HCT116 (cell line): ENCODE results near the gene KCNK3.

Source experiments
- CTCF ChIP-seq, 3 experiments: fragments of 200-600 bp in 1 of 3; sonication (generic) in 1 of 3; IDR thresholded peaks in 2 of 3; conservative IDR thresholded peaks in 1 of 3; 2 replicates each; pipeline ENCODE4 v1.5.1; 2012 to 2017; ENCODE audit warnings: low read depth in 2 of 3, low read length in 2 of 3, antibody characterized with exemption in 1 of 3, borderline replicate concordance in 1 of 3, control low read depth in 1 of 3, mild to moderate bottlenecking in 1 of 3, mixed read lengths in 1 of 3, mixed run types in 1 of 3, moderate library complexity in 1 of 3; ENCODE audit not compliant: insufficient read depth in 1 of 3
- ELF1 ChIP-seq: IDR thresholded peaks from 2 replicates; pipeline ENCODE4 v1.6.1; 2012; ENCODE audit warnings: low read depth, borderline replicate concordance
- EZH2 ChIP-seq: fragments of 200-600 bp; sonication (generic); IDR thresholded peaks from 2 replicates; pipeline ENCODE4 v1.6.1; 2017; ENCODE audit warnings: antibody characterized with exemption, mixed run types
- MAX ChIP-seq: IDR thresholded peaks from 2 replicates; pipeline ENCODE4 v1.6.1; 2012
- RAD21 ChIP-seq: IDR thresholded peaks from 2 replicates; pipeline ENCODE4 v1.6.1; 2012; ENCODE audit warnings: low read depth, mild to moderate bottlenecking
- SIN3A ChIP-seq: IDR thresholded peaks from 2 replicates; pipeline ENCODE4 v1.6.1; 2012; ENCODE audit warnings: low read depth
- SP1 ChIP-seq: IDR thresholded peaks from 2 replicates; pipeline ENCODE4 v1.6.1; 2012; ENCODE audit warnings: low read depth

- TF ChIP-seq EZH2 (no peak), CTCF (IDR thresholded peaks at IDR 0.05 in 2 of 3, conservative IDR thresholded peaks at IDR 0.05 in 1 of 3; ENCODE audit: borderline replicate concordance in 1 of 3, insufficient read depth in 1 of 3, low read depth in 2 of 3, low read length in 2 of 3) (no peak), SIN3A (no peak), MAX (no peak), SP1 (no peak), RAD21 (no peak), ELF1 (no peak)
These were observed 30.4 kb downstream of the KCNK3 start for GRCh38 chr2:26722911-26723310.
